Measurements from ENCODE around the gene RCAN3.
"Not testable (repeated sequence)": the region's sequence is repeated elsewhere in the genome, so short reads cannot be mapped to it uniquely, and the experiment has no call there.

Gene RCAN3

GRCh38 chr1:24526045-24526444 is 23.4 kb downstream of the RCAN3 start:
- no peak for TF ChIP-seq GLIS3 (CRISPR knock-in tag; IDR thresholded peaks at IDR 0.05)
- no peak for TF ChIP-seq ZC3H10 (CRISPR knock-in tag; IDR thresholded peaks at IDR 0.05)
- no peak for TF ChIP-seq ZFP3 (CRISPR knock-in tag; IDR thresholded peaks at IDR 0.05)
- TF ChIP-seq PATZ1 (CRISPR knock-in tag; IDR thresholded peaks at IDR 0.05; ENCODE audit: borderline replicate concordance): no peak
- no peak for TF ChIP-seq POU6F1 (CRISPR knock-in tag; IDR thresholded peaks at IDR 0.05; ENCODE audit: borderline replicate concordance, low read depth)
- no peak for TF ChIP-seq ARNTL (CRISPR knock-in tag; IDR thresholded peaks at IDR 0.05; ENCODE audit: borderline replicate concordance, low read depth)
- TF ChIP-seq BACH2 (CRISPR knock-in tag; IDR thresholded peaks at IDR 0.05; ENCODE audit: borderline replicate concordance): no peak
- no peak for TF ChIP-seq ZNF8 (CRISPR knock-in tag; IDR thresholded peaks at IDR 0.05)
- TF ChIP-seq ZNF70 (CRISPR knock-in tag; IDR thresholded peaks at IDR 0.05): no peak
- ATAC-seq: no peak

- ATAC-seq: peak; percentile 61; the same call in 1 of the 3 replicates
- TF ChIP-seq CREB5 (CRISPR knock-in tag; IDR thresholded peaks at IDR 0.05; ENCODE audit: low read depth) (no peak), ESRRG (CRISPR knock-in tag; IDR thresholded peaks at IDR 0.05) (no peak), ZNF70 (CRISPR knock-in tag; IDR thresholded peaks at IDR 0.05) (no peak), TCF4 (CRISPR knock-in tag; IDR thresholded peaks at IDR 0.05; ENCODE audit: borderline replicate concordance) (no peak), TOX (CRISPR knock-in tag; IDR thresholded peaks at IDR 0.05; ENCODE audit: borderline replicate concordance) (no peak), ZNF565 (CRISPR knock-in tag; conservative IDR thresholded peaks at IDR 0.05; ENCODE audit: low read depth) (no peak), ARNTL (CRISPR knock-in tag; IDR thresholded peaks at IDR 0.05; ENCODE audit: borderline replicate concordance, low read depth) (no peak), TSHZ2 (CRISPR knock-in tag; IDR thresholded peaks at IDR 0.05) (no peak), CSRNP3 (CRISPR knock-in tag; IDR thresholded peaks at IDR 0.05) (no peak)
Observed at GRCh38 chr1:24526940-24527542, 24.4 kb downstream of the RCAN3 start.

- ATAC-seq: no peak
- no peak for TF ChIP-seq ZNF8 (CRISPR knock-in tag; IDR thresholded peaks at IDR 0.05)
- TF ChIP-seq BACH2 (CRISPR knock-in tag; IDR thresholded peaks at IDR 0.05; ENCODE audit: borderline replicate concordance): no peak
- no peak for TF ChIP-seq POU6F1 (CRISPR knock-in tag; IDR thresholded peaks at IDR 0.05; ENCODE audit: borderline replicate concordance, low read depth)
- no peak for TF ChIP-seq CSRNP3 (CRISPR knock-in tag; IDR thresholded peaks at IDR 0.05)
- no peak for TF ChIP-seq GLIS3 (CRISPR knock-in tag; IDR thresholded peaks at IDR 0.05)
Observed at GRCh38 chr1:24528744-24529143, 26.1 kb downstream of the RCAN3 start.

GRCh38 chr1:24529292-24529691 is 26.7 kb downstream of the RCAN3 start:
- ATAC-seq: not testable (repeated sequence)
